Keratinocyte (primary cell): ENCODE results near the gene CD4. TPM values are rescaled to one million over a fixed set of nuclear protein-coding genes. Genes with fewer than 3 reads are reported as not detected.

Experiments used
- DNase-seq: peaks from one replicate; pipeline ENCODE4 v3.0.0-alpha.2; 2011; ENCODE audit warnings: low read depth, missing footprints, low spot score
- FAIRE-seq: peaks from 2 replicates; lab custom pipeline; 2011; peaks lifted over from hg19 to GRCh38; lab: Jason Lieb, UNC
- H2AFZ ChIP-seq: 2 replicates; pipeline ENCODE4 v1.6.0; 2012; ENCODE audit warnings: low read length, control low read depth, inconsistent platforms; ENCODE audit not compliant: control insufficient read depth
- H3K27ac ChIP-seq: 2 replicates; pipeline ENCODE4 v1.5.1; 2011; ENCODE audit warnings: low read length; ENCODE audit not compliant: control insufficient read depth, insufficient read depth
- H3K27me3 ChIP-seq: 3 replicates; pipeline ENCODE4 v1.6.0; 2011; ENCODE audit warnings: low read length; ENCODE audit not compliant: control insufficient read depth, insufficient read depth; ENCODE audit errors: extremely low read depth
- H3K36me3 ChIP-seq, 2 experiments: 2 replicates in 1 of 2; 3 replicates in 1 of 2; pipeline ENCODE4 v1.5.1; 2011; ENCODE audit warnings: low read length in 2 of 2, mild to moderate bottlenecking in 1 of 2; ENCODE audit not compliant: control insufficient read depth in 2 of 2, insufficient read depth in 2 of 2; ENCODE audit errors: extremely low read depth in 1 of 2
- H3K4me1 ChIP-seq: 3 replicates; pipeline ENCODE4 v1.5.1; 2011; ENCODE audit warnings: low read length; ENCODE audit not compliant: control insufficient read depth, insufficient read depth; ENCODE audit errors: extremely low read depth
- H3K4me2 ChIP-seq: 3 replicates; pipeline ENCODE4 v1.6.0; 2011; ENCODE audit warnings: low read depth, low read length; ENCODE audit not compliant: control insufficient read depth, insufficient read depth; ENCODE audit errors: extremely low read depth
- H3K4me3 ChIP-seq, 3 experiments: fragments of 200-600 bp in 1 of 3; sonication (generic) in 1 of 3; 2 replicates in 2 of 3; 3 replicates in 1 of 3; pipeline ENCODE4 v1.5.1; 2011 to 2016; ENCODE audit warnings: low read length in 3 of 3, mild to moderate bottlenecking in 3 of 3, control low read depth in 2 of 3, inconsistent platforms in 1 of 3, low read depth in 1 of 3, mixed read lengths in 1 of 3, mixed run types in 1 of 3, moderate library complexity in 1 of 3; ENCODE audit not compliant: control insufficient read depth in 2 of 3, insufficient read depth in 2 of 3; ENCODE audit errors: extremely low read depth in 1 of 3
- H3K79me2 ChIP-seq: 2 replicates; pipeline ENCODE4 v1.6.0; 2012; ENCODE audit warnings: low read length; ENCODE audit not compliant: control insufficient read depth, insufficient read depth
- H3K9ac ChIP-seq: 3 replicates; pipeline ENCODE4 v1.6.0; 2011; ENCODE audit warnings: low read length; ENCODE audit not compliant: control insufficient read depth, insufficient read depth; ENCODE audit errors: extremely low read depth
- H3K9me1 ChIP-seq: 3 replicates; pipeline ENCODE4 v1.6.0; 2011; ENCODE audit warnings: low read length; ENCODE audit not compliant: control insufficient read depth, insufficient read depth; ENCODE audit errors: extremely low read depth
- H3K9me3 ChIP-seq: 2 replicates; pipeline ENCODE4 v1.5.1; 2012; ENCODE audit warnings: low read depth, low read length; ENCODE audit not compliant: control insufficient read depth
- H4K20me1 ChIP-seq: 3 replicates; pipeline ENCODE4 v1.6.0; 2011; ENCODE audit warnings: low read length; ENCODE audit not compliant: control insufficient read depth, insufficient read depth; ENCODE audit errors: extremely low read depth
- EZH2 ChIP-seq: IDR thresholded peaks from one replicate; pipeline ENCODE4 v1.6.1; 2012; ENCODE audit warnings: inconsistent platforms, mild to moderate bottlenecking, low read length, moderate library complexity
- dilution Hi-C: fragments of 300-500 bp; cut with MboI; formaldehyde crosslinking; loops from one replicate; pipeline ENCODE4 v1.7.0; 2020; ENCODE audit warnings: low sequenced_read_pairs; ENCODE audit not compliant: extremely low pct_ligation_motif_present
- polyA plus RNA-seq, 5 experiments: library from polyadenylated mRNA; depleted of rRNA in 3 of 5; stranded (reverse) in 3 of 5; stranded (forward) in 1 of 5; unstranded in 1 of 5; fragments of >200 nt; gene quantifications; 1 replicate in 1 of 5; 2 replicates in 3 of 5; 3 replicates in 1 of 5; pipeline versions ENCODE4 v1.2.1 to v1.2.3, GENCODE V29; 2011 to 2012; ENCODE audit warnings: missing spikeins in 2 of 5, low read depth in 1 of 5, low replicate concordance in 1 of 5
- TF ChIP-seq, protein P1 (sequence below), 3 experiments: IDR thresholded peaks in 1 of 3; conservative IDR thresholded peaks in 1 of 3; optimal IDR thresholded peaks in 1 of 3; 2 replicates in 2 of 3; 3 replicates in 1 of 3; pipeline versions ENCODE3 to v1.5.1; 2011; ENCODE audit warnings: low read length in 3 of 3, mild to moderate bottlenecking in 3 of 3, moderate library complexity in 2 of 3, control low read depth in 1 of 3, inconsistent platforms in 1 of 3; ENCODE audit not compliant: insufficient read depth in 2 of 3; ENCODE audit errors: extremely low read depth in 1 of 3

Gene CD4
- polyA plus RNA-seq, 1 donor (not counting 4 experiments of a cell fraction or from before 2014, with no cell fraction given) = 0.01 TPM

DNA sequence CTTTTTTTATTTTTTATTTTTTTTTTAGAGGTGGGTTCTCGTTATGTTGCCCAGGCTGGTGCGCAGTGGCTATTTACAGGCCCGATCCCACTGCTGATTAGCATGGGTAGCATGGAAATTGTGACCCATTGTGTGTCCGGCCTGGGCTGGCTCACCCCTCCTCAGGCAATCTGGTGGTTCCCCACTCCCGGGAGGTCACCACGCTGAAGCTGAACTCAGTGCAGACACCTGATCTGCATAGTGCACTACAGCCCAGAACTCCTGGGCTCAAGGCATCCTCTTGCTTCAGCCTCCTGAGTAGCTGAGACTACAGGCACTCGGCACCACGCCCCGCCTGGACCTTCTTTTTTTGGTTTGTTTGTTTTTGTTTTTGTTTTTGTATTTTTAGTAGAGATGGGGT is 5.5 kb upstream of the CD4 start:
- H3K36me3 ChIP-seq = no peaks in the 10 kb centered on the region
- H3K9me3 ChIP-seq = no peaks in the 10 kb centered on the region
- H3K27ac ChIP-seq = no peak overlapping the region
- H3K4me3 ChIP-seq = no peak overlapping the region
- no peaks in the 10 kb centered on the region for H3K79me2 ChIP-seq
- no peak overlapping the region for H3K9ac ChIP-seq
- DNase-seq (no peak), FAIRE-seq (no peak)
- dilution Hi-C loops = no loop called here
- H4K20me1 ChIP-seq = no peaks in the 10 kb centered on the region
- H3K9me1 ChIP-seq = no peaks in the 10 kb centered on the region
- peaks cover 5% of the 10 kb centered on the region for H3K27me3 ChIP-seq
- no peak for TF ChIP-seq EZH2
- TF ChIP-seq, protein P1, sequence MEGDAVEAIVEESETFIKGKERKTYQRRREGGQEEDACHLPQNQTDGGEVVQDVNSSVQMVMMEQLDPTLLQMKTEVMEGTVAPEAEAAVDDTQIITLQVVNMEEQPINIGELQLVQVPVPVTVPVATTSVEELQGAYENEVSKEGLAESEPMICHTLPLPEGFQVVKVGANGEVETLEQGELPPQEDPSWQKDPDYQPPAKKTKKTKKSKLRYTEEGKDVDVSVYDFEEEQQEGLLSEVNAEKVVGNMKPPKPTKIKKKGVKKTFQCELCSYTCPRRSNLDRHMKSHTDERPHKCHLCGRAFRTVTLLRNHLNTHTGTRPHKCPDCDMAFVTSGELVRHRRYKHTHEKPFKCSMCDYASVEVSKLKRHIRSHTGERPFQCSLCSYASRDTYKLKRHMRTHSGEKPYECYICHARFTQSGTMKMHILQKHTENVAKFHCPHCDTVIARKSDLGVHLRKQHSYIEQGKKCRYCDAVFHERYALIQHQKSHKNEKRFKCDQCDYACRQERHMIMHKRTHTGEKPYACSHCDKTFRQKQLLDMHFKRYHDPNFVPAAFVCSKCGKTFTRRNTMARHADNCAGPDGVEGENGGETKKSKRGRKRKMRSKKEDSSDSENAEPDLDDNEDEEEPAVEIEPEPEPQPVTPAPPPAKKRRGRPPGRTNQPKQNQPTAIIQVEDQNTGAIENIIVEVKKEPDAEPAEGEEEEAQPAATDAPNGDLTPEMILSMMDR (optimal IDR thresholded peaks at IDR 0.05 in 1 of 3, IDR thresholded peaks at IDR 0.05 in 1 of 3, conservative IDR thresholded peaks at IDR 0.05 in 1 of 3; ENCODE audit: extremely low read depth in 1 of 3, insufficient read depth in 2 of 3, low read length in 3 of 3) = no peak
- peaks cover under 1% of the 10 kb centered on the region for H3K4me1 ChIP-seq
- H3K4me2 ChIP-seq = no peak overlapping the region
- no peak overlapping the region for H2AFZ ChIP-seq

DNA sequence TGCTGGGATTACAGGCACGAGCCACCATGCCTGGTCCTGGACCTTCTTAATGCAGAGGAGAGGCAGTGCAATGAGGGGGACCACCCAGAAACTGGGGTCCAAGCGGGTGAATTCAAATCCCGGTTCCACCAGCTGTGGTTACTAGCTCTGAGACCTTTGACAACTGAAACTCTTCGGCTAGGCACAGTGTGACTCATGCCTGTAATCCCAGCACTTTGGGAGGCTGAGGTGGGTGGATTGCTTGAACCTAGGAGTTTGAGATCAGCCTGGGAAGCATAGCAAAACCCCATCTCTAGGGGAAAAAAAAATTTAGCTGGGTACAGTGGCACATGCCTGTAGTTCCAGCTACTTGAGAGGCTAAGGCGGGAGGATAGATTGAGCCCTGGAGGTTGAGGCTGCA is 5.0 kb upstream of the CD4 start:
- H2AFZ ChIP-seq = no peak overlapping the region
- no peak overlapping the region for H3K9ac ChIP-seq
- peaks cover 5% of the 10 kb centered on the region for H3K27me3 ChIP-seq
- H3K79me2 ChIP-seq = no peaks in the 10 kb centered on the region
- H3K4me2 ChIP-seq = no peak overlapping the region
- H3K36me3 ChIP-seq = no peaks in the 10 kb centered on the region
- H4K20me1 ChIP-seq = no peaks in the 10 kb centered on the region
- dilution Hi-C loops = no loop called here
- no peaks in the 10 kb centered on the region for H3K9me3 ChIP-seq
- H3K4me3 ChIP-seq = no peak overlapping the region
- DNase-seq = no peak
- no peak overlapping the region for H3K27ac ChIP-seq
- no peaks in the 10 kb centered on the region for H3K9me1 ChIP-seq
- no peak for FAIRE-seq
- no peak for TF ChIP-seq EZH2
- TF ChIP-seq, protein P1 (optimal IDR thresholded peaks at IDR 0.05 in 1 of 3, IDR thresholded peaks at IDR 0.05 in 1 of 3, conservative IDR thresholded peaks at IDR 0.05 in 1 of 3; ENCODE audit: extremely low read depth in 1 of 3, insufficient read depth in 2 of 3, low read length in 3 of 3) = no peak
- no peaks in the 10 kb centered on the region for H3K4me1 ChIP-seq
